Activated CD4-positive, alpha-beta T cell treated with anti-CD3 and anti-CD28 coated beads, Interleukin-2, amount 50 U/mL, for 24 hours (primary cell): Measurements from ENCODE around the gene GSTM5.
"Not testable (repeated sequence)": the region's sequence is repeated elsewhere in the genome, so short reads cannot be mapped to it uniquely, and the experiment has no call there.

Experiments
- DNase-seq, 2 donors: peaks; one replicate each; pipeline ENCODE4 v3.0.0-alpha.2; 2020; ENCODE audit warnings: low read depth in 1 of 2, low spot score in 1 of 2

The GSTM5 gene

DNA sequence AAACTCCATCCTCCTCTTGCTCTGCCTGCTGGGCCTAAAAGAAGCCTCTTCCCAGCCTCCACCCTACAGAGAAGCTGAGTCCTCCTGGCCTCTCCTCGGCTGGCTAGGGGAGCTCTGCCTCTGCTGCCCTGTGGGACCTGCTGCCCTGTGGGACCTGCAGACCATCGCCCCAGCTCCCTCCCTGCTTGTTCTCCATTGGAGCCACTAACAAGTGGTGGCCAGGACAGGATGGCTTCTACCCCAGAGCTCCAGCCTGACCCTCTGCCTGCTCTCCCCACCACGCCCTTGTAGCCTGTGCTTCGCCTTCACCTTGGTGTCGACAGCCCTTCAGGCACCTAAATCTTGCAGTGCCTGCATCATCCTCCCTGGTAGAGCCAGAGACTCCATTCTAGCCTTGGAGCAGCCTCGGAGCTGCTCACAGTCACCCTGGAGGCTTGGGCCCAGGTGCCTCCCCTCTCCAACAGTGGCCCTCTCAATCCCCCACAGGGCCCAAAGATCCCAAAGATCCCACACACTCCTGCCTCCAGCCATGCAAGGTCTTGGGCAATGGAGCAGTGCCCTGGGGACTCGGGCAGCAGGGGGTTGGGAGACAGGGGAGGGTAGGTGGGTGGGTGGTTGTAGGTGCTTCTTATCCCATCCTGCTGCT is 48.7 kb downstream of the GSTM5 start:
- no peak for DNase-seq

DNA sequence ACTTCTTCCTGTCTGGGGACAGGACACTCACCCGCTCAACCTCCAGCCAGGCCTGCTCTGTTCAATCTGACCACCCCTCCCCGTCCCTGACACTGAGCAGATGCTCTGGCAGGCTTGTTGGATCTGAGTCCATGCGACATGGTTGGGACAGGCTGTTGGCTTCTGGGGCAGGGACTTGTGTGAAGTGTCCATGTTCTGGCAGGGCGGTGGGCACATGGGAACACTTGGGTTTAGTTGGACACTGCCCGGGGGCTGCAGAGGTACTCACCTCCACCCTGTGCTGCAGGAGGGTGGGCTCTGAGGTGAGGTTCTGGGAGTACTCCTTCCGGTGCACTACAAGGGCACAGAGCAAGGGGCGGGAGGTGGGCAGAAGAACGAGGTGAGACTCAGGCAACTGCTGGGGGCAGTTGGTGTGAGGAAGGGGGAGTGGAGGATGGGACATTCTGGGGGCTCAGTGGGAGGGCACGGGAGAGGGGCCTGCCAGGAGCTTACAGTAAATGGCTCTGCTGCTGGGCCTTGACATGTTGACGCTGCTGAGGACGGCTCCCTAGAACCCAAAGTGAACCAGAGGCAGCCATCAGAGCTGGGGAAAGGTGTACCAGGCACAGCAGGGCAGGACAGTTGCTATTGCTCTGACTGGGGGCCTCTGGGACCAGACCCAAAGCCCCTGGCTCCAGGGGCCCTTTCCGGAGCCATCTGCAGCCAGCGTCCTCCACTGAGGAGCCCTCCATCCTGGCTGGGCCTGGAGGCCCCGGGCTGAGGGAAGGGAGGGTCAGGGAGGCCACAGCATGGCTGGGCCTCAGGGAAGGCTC is 49.4 kb downstream of the GSTM5 start:
- no peak for DNase-seq

GRCh38 chr1:109762039-109762585 is 50.1 kb downstream of the GSTM5 start:
- DNase-seq, result no peak

- DNase-seq, result no peak
Observed at GRCh38 chr1:109762821-109763645, 51.0 kb downstream of the GSTM5 start.

DNA sequence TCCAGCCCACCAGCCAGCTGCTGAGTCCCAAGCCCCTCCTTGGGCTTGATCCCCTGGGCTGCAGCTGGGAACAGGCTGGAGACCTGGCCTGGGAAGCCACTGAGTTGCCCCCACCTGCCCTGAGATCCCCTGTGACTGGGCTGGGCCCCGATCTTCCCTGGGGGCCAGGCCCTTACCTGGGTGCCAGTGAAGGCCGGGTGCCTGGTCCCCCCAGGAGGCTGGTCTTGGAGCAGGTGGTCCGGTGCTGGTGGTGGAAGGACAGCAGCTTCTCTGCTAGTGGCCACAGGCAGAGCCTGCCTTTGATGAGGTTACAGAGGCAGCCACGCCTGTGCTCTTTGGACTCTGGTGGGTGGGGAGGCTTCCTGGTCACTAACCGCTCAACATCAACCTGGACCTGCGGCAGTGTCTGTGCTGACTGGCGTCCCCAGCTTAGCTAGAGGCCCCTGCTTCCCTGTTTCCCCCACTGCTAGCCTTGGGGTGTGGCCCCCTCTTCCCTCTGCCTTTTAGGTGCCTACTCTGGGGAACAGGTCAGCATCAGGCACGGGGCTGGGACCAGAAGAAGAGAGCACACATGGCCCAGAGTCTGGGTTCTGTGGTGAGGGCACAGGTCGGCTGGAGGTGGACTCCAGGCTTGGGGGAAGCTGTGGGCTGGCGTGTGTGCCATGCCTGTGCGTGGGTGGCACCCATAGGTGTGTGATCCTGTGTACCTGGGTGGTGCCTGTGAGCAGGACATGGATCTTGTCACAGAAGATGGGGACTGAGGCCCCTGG is 51.8 kb downstream of the GSTM5 start, which contains the start of gene EPS8L3:
Gene EPS8L3, minus strand, starts transcription at position 278 of the 770 bp plus-strand sequence. CDS start 2,174 bp downstream, outside the sequence.
- DNase-seq, result no peak

- DNase-seq, result no peak
Observed at GRCh38 chr1:109764561-109765482, 52.8 kb downstream of the GSTM5 start.

DNA sequence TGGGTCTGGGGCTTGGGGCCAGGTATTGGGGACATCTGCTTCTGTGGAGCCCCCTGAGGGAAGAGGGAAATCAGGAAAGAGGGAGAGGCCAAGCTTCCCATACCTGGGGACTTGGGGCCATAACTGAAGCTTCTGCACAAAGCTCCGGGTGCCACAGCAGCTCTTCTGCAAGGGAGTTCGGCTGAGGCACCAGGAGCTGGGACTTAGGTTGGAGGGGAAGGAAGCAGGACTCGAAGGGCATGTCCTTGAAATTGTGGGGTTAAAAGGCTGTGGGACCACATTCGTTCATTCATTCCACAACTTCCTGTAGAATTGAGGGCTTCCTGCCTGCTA is 53.4 kb downstream of the GSTM5 start:
- no peak for DNase-seq

DNA sequence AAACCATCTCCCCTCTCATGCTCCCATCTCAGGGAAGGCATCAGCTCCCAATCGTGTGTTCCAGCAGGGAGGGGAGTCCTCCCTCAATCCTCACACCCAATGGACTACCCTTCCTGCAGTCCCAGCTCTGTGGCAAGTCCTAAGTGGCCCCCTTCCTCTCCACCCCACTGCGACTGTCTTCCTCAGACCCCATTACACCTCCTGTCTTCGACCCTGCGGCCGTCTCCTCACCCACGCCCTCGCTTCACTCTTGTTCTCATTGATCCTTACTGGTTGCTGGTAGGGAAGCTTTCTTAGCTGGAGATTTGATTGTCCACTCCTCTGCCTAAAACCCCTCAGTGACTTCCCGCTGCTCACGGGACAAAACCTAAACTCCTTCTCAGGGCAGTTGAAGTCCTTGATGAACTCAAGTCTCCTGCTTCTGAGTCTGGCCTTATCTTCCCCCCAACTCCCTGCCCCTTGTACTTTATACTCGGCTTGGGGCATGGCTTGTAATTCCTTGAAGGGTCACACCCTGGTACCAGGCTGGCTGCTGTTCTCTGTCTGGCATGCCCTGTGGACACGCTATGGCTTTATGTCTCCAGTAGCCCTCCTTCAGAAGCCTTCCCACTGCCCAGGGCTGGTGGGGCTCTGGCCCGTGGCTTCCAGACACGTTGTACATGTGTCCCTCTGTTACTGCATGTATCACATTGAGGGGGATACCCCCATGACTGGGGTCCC is 54.0 kb downstream of the GSTM5 start:
- DNase-seq, result no peak

- not testable (repeated sequence) for DNase-seq
Observed at GRCh38 chr1:109766991-109767636, 55.1 kb downstream of the GSTM5 start.
